A549 (cell line): Measurements from ENCODE around the gene USP25.

Experiments
- EP300 ChIP-seq, 2 experiments: fragments of >200 bp; sonication (Bioruptor Twin); formaldehyde crosslinking; IDR thresholded peaks; 2 replicates in 1 of 2; 3 replicates in 1 of 2; pipeline ENCODE4 v1.6.1; 2016 to 2017
- JUN ChIP-seq, 2 experiments: fragments of >200 bp; sonication (Bioruptor Twin); formaldehyde crosslinking; IDR thresholded peaks; 2 replicates in 1 of 2; 3 replicates in 1 of 2; pipeline ENCODE4 v1.6.1; 2016 to 2017
- MAFK ChIP-seq: fragments of 450-650 bp; IDR thresholded peaks from 2 replicates; pipeline ENCODE4 v1.6.1; 2014; ENCODE audit not compliant: partially characterized antibody
- MAZ ChIP-seq: fragments of 150-350 bp; IDR thresholded peaks from 2 replicates; pipeline ENCODE4 v1.6.1; 2014; ENCODE audit warnings: antibody characterized with exemption, low read depth, low read length, borderline replicate concordance
- NPAS2 ChIP-seq: fragments of 250-450 bp; sonication (Bioruptor Pico); IDR thresholded peaks from 2 replicates; pipeline ENCODE4 v1.8.0; 2022; ENCODE audit warnings: mild to moderate bottlenecking, moderate library complexity, borderline replicate concordance
- POLR2A ChIP-seq: IDR thresholded peaks from 2 replicates; pipeline ENCODE4 v1.6.1; 2012; ENCODE audit warnings: mild to moderate bottlenecking, low read length
- RCOR1 ChIP-seq: fragments of 150-350 bp; IDR thresholded peaks from 2 replicates; pipeline ENCODE4 v1.6.1; 2014; ENCODE audit warnings: antibody characterized with exemption, low read length, low read depth
- TF ChIP-seq, protein P1 (sequence below): fragments of >200 bp; sonication (Bioruptor Twin); formaldehyde crosslinking; IDR thresholded peaks from 3 replicates; pipeline ENCODE4 v1.5.1; 2016
- TF ChIP-seq, protein P2 (sequence below): IDR thresholded peaks from 2 replicates; pipeline ENCODE4 v1.6.1; 2012
- TF ChIP-seq, protein P3 (sequence below): IDR thresholded peaks from 2 replicates; pipeline ENCODE4 v1.6.1; 2012
- TF ChIP-seq, protein P4 (sequence below): fragments of 200-600 bp; sonication (generic); IDR thresholded peaks from 2 replicates; pipeline ENCODE4 v1.6.1; 2016; ENCODE audit warnings: antibody characterized with exemption, mild to moderate bottlenecking, moderate library complexity
- TF ChIP-seq, protein P5 (sequence below): IDR thresholded peaks from 2 replicates; pipeline ENCODE4 v1.6.1; 2012; ENCODE audit warnings: low read depth, borderline replicate concordance

DNA sequence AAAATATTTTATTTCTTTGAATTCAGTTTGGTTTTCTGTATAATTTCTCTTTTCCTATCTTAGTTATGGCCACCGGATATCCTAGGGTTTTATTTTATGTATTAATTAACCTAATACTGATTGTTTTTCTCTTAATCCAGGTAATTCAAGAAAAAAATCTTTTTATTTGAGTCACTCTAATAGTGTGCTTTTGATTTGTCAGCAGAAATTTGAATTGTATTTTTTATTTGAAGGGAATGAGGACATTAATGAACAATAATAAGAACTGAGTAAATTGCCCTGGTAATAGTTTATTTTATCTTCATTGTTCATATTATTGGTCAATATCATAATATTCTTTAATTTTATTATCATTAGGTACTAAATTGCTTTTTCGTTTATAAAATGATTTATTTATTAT lies 120.1 kb downstream of the USP25 start:
- TF ChIP-seq RCOR1 (no peak), EP300 (IDR thresholded peaks at IDR 0.05) (no peak), MAFK (peak; percentile 49), POLR2A (no peak), NPAS2 (CRISPR knock-in tag) (no peak), MAZ (no peak), JUN (IDR thresholded peaks at IDR 0.05) (no peak)
- TF ChIP-seq, protein P1, sequence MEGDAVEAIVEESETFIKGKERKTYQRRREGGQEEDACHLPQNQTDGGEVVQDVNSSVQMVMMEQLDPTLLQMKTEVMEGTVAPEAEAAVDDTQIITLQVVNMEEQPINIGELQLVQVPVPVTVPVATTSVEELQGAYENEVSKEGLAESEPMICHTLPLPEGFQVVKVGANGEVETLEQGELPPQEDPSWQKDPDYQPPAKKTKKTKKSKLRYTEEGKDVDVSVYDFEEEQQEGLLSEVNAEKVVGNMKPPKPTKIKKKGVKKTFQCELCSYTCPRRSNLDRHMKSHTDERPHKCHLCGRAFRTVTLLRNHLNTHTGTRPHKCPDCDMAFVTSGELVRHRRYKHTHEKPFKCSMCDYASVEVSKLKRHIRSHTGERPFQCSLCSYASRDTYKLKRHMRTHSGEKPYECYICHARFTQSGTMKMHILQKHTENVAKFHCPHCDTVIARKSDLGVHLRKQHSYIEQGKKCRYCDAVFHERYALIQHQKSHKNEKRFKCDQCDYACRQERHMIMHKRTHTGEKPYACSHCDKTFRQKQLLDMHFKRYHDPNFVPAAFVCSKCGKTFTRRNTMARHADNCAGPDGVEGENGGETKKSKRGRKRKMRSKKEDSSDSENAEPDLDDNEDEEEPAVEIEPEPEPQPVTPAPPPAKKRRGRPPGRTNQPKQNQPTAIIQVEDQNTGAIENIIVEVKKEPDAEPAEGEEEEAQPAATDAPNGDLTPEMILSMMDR = no peak
- TF ChIP-seq, protein P2, sequence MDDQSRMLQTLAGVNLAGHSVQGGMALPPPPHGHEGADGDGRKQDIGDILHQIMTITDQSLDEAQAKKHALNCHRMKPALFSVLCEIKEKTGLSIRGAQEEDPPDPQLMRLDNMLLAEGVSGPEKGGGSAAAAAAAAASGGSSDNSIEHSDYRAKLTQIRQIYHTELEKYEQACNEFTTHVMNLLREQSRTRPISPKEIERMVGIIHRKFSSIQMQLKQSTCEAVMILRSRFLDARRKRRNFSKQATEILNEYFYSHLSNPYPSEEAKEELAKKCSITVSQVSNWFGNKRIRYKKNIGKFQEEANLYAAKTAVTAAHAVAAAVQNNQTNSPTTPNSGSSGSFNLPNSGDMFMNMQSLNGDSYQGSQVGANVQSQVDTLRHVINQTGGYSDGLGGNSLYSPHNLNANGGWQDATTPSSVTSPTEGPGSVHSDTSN = no peak
- TF ChIP-seq, protein P3, sequence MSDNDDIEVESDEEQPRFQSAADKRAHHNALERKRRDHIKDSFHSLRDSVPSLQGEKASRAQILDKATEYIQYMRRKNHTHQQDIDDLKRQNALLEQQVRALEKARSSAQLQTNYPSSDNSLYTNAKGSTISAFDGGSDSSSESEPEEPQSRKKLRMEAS = no peak
- TF ChIP-seq, protein P4, sequence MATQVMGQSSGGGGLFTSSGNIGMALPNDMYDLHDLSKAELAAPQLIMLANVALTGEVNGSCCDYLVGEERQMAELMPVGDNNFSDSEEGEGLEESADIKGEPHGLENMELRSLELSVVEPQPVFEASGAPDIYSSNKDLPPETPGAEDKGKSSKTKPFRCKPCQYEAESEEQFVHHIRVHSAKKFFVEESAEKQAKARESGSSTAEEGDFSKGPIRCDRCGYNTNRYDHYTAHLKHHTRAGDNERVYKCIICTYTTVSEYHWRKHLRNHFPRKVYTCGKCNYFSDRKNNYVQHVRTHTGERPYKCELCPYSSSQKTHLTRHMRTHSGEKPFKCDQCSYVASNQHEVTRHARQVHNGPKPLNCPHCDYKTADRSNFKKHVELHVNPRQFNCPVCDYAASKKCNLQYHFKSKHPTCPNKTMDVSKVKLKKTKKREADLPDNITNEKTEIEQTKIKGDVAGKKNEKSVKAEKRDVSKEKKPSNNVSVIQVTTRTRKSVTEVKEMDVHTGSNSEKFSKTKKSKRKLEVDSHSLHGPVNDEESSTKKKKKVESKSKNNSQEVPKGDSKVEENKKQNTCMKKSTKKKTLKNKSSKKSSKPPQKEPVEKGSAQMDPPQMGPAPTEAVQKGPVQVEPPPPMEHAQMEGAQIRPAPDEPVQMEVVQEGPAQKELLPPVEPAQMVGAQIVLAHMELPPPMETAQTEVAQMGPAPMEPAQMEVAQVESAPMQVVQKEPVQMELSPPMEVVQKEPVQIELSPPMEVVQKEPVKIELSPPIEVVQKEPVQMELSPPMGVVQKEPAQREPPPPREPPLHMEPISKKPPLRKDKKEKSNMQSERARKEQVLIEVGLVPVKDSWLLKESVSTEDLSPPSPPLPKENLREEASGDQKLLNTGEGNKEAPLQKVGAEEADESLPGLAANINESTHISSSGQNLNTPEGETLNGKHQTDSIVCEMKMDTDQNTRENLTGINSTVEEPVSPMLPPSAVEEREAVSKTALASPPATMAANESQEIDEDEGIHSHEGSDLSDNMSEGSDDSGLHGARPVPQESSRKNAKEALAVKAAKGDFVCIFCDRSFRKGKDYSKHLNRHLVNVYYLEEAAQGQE = no peak
- TF ChIP-seq, protein P5, sequence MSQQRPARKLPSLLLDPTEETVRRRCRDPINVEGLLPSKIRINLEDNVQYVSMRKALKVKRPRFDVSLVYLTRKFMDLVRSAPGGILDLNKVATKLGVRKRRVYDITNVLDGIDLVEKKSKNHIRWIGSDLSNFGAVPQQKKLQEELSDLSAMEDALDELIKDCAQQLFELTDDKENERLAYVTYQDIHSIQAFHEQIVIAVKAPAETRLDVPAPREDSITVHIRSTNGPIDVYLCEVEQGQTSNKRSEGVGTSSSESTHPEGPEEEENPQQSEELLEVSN = no peak
